KG1 (cell line): ENCODE results near the gene HIP1R.
"Not testable (repeated sequence)": the region's sequence is repeated elsewhere in the genome, so short reads cannot be mapped to it uniquely, and the experiment has no call there.

Experiments
- DNase-seq: peaks from one replicate; lab custom pipeline; 2025; lab: John Stamatoyannopoulos, UW

HIP1R gene, protein sequence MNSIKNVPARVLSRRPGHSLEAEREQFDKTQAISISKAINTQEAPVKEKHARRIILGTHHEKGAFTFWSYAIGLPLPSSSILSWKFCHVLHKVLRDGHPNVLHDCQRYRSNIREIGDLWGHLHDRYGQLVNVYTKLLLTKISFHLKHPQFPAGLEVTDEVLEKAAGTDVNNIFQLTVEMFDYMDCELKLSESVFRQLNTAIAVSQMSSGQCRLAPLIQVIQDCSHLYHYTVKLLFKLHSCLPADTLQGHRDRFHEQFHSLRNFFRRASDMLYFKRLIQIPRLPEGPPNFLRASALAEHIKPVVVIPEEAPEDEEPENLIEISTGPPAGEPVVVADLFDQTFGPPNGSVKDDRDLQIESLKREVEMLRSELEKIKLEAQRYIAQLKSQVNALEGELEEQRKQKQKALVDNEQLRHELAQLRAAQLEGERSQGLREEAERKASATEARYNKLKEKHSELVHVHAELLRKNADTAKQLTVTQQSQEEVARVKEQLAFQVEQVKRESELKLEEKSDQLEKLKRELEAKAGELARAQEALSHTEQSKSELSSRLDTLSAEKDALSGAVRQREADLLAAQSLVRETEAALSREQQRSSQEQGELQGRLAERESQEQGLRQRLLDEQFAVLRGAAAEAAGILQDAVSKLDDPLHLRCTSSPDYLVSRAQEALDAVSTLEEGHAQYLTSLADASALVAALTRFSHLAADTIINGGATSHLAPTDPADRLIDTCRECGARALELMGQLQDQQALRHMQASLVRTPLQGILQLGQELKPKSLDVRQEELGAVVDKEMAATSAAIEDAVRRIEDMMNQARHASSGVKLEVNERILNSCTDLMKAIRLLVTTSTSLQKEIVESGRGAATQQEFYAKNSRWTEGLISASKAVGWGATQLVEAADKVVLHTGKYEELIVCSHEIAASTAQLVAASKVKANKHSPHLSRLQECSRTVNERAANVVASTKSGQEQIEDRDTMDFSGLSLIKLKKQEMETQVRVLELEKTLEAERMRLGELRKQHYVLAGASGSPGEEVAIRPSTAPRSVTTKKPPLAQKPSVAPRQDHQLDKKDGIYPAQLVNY

DNA sequence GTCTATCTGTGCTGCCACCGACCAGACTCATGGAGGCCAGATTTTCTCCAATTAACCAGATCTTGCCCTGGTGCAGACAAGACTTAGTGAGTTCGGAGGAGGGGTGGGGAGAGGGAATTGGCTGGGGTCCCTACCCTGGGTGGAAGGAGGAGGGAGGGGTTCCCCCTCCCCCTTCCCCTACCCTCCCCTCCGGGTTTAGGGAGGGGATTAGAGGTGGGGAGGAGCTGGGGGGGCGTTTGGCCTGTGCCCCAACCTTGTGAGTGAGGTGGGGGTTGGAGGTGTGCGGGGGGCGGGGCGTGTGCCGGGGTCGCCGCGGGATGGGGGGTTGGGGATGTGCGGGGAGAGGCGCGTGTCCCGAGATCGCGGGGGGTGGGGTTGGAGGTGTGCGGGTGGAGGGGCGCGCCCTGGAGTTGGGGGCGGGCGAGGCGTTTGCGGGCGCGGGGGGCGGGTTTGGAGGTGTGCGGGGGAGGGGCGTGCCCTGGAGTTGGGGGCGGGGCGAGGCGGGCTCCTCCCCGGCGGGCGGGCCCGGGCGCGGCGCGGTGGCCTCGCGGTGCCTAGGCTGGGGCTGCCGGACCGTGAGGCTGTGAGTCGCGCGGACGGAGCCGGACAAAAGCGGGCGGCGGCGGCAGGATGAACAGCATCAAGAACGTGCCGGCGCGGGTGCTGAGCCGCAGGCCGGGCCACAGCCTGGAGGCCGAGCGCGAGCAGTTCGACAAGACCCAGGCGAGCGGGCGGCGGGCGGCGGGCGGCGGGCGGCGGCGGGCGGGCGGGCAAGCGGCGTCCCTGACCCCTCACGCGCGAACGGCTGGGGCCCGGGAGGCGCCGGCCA, at the start of gene HIP1R:
Gene HIP1R (plus strand): TSS at position 537 of the 829 bp plus-strand sequence. CDS start 94 bp downstream, at position 631.
- no peak for DNase-seq

DNA sequence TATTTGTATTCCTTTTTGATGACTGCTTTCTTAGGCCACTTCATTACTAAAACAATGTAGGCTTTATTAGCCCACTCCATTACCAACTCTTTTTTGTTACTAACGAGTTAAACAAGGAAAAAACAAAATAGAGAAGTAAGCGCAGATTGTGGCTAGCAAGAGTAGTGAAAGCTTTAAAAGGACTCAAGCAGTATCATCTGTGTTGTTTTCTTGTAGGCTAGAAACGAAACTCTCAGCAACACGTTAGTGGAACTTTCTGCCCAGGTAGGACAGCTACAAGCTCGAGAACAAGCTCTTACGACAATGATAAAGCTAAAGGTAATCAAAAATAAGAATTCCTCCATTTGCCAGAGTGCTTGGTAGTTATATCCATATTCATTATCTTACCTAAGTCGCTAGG, 49.8 kb upstream of the HIP1R start:
- DNase-seq = no peak

DNA sequence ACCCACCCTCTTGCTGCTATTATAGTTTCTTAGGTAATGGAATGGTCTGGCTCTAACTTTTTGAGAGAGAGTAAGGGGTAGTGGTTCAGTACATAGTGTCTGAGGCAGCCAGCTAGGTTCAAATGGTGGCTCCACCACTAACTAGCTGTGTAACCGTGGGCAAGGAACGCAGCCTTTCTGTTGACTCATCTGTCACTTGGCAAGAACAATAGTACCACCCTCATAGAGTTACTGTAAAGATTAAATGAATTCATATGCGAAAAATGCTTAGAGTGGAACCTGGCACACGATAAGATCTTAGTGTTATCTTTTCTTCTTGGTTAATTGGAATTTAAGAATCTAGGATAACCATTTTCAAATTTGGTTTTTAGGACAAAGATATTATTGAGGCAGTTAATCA, 46.9 kb upstream of the HIP1R start:
- DNase-seq = no peak

DNA sequence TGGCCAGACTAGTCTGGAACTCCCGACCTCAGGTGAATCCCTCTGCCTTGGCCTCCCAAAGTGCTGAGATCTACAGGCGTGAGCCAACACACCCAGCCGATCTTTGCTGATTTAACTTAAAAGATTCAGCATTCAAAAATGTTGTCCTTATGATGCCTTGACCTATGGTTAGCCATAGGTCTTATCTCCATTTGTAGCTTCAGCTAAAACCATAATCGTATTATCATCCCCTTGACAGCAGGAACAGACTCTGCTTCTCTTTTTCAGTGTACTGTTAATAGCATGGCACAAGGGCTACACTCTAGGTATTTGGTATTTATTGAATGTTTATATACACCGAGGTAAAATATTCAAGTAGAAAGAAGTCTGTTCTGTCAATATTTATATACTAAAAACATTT, 45.6 kb upstream of the HIP1R start:
- no peak for DNase-seq

DNA sequence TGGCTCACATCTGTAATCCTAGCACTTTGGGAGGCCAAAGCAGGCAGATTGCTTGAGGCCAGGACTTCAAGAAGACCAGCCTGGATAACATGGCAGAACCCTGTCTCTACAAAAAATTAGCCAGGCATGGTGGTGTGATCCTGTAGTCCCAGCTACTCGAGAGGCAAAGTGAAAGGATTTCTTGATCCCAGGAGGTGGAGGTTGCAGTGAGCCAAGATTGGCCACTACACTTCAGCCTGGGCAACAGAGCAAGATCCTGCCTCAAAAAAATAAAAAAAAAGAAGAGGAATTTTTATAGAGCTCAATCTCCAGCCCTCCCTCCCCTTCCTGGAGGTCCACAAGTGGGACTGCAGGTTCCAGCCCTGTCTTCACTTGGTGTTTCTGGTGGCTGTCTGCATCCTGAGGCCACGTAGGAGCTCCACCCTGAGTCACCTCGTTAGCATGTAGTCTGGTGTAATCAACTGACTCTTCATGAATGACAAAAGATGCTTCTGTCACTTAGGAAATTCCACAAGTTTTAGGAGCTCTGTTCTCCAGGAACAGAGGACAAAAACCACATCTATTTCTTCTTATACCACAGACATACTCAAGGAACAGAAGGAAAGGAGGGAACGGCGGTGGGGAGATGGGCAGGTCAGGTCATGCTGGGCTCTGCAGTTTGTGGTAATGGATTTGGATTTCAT, 44.7 kb upstream of the HIP1R start:
- no peak for DNase-seq

DNA sequence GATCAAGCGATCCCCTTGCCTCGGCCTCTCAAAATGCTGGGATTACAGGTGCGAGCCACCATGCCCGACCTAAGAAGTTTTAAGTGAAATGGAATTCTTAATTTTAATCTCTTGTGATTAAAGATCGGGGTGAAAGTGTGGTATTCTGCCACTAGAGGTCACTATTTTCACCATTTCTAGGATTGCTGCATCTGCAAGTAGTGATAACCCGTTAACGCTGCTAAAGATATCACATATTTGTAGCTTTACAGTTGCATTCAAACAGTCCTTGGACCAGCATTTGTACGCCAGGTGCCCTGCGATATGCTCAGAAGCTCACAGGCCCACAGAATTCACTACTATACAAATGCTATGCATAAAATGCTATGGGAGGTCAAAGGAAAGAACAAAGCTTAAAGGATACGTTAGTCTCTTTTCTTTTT, 41.6 kb upstream of the HIP1R start:
- DNase-seq = peak; percentile 67

GRCh38 chr12:122795807-122796206, 39.5 kb upstream of the HIP1R start:
- no peak for DNase-seq

- DNase-seq = no peak
Measured at GRCh38 chr12:122799641-122800243, 35.5 kb upstream of the HIP1R start.

- no peak for DNase-seq
Measured at GRCh38 chr12:122803937-122804336, 31.3 kb upstream of the HIP1R start.

- not testable (repeated sequence) for DNase-seq
Measured at GRCh38 chr12:122804957-122805356, 30.3 kb upstream of the HIP1R start.

DNA sequence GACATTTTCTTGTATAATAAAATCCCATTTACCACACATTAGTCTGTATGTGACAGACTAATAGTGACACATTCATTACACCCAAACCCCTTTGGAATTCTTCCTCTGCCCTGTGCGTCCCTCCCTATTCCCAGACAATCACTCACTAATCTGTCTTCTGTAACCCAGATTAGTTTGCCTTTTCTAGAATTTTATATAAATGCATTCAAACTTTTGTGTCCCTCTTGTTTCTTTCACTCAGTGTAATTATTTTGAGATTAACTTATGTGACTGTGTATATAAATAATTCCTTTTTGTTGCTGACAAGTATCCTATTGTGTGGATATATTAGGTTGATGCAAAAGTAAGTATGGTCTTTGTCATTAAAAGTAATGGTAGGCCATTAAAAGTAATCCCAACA, 27.6 kb upstream of the HIP1R start:
- DNase-seq = no peak

- no peak for DNase-seq
Measured at GRCh38 chr12:122811777-122812176, 23.5 kb upstream of the HIP1R start.

DNA sequence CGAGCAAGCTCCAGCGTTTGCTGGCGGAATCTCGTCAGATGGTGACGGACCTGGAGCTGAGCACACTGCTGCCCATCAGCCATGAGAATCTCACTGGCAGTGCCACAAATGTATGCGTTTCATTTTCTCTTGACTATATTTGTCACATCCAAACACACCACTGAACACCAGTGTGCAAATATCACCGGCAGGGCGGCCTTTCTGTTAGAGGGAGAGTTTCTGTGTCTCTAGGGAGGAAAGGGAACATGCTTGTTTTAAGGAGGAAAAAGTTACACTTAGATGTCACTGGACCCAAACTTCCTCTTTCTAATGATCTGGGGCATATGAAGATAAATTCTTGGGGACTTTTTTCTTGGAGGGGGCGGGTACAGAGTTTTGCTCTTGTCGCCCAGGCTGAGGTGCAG, 21.9 kb upstream of the HIP1R start:
- no peak for DNase-seq

GRCh38 chr12:122819209-122819785, 16.0 kb upstream of the HIP1R start:
- DNase-seq = no peak

- no peak for DNase-seq
Measured at GRCh38 chr12:122820138-122820537, 15.1 kb upstream of the HIP1R start.

DNA sequence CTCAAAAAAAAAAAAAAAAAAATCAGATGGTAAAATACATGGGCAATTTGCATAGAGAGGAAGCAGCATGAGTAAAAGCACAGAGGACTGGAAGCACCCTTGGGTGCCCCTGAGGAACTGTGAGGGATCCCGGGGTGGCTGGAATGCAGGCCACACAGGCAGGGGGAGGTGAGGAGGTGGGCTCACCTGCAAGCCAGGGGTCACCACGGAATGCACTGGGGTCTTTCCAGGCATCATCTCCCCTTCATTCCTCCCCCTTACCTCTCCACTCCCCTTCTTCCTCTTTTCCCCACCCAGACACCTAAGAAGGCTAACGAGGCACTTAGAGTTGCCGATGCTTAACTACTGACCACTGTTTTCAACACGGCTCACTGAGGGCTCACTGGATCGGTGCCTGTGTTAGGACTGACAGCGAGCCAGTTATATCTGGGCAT, 14.4 kb upstream of the HIP1R start:
- no peak for DNase-seq

GRCh38 chr12:122823429-122823828, 11.8 kb upstream of the HIP1R start:
- DNase-seq = no peak

GRCh38 chr12:122825773-122826724, 9.2 kb upstream of the HIP1R start:
- DNase-seq = no peak

DNA sequence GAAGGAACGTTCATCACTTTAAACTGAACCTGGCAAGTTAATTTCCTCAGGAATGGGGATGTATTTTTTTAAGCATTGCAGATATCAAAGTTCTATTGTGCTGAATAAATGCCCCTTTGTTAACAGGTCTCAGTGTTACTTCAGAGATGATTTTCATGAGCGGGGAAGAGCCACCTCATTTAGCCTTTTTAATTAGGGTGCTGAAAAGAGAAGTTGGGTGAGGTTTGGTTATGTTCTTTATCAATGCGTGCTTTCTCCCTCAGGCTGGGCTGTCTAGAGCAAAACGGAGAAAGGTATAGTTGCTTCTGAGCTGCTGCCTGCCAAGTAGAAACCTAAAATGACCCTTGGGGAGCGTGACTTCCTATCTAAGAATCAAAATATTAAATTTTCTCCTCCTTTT, 8.0 kb upstream of the HIP1R start:
- no peak for DNase-seq
